Stimulated activated naive B cell treated with anti-CD40 and anti-IgM and Interleukin-4, amounts not matched to agents 10 μg/mL and 1 μg/mL and 100 μg/mL, for 72 hours (primary cell): ENCODE data around the gene FOXO3.
"Not testable (repeated sequence)": the region's sequence is repeated elsewhere in the genome, so short reads cannot be mapped to it uniquely, and the experiment has no call there.

Experiments
- ATAC-seq, 2 donors: fragments of 150-1000 bp; cut with Tn5 transposase; replicated peaks; 2 replicates each; pipeline ENCODE4 v1.10.0; 2021; ENCODE audit warnings: moderate library complexity in 1 of 2
- DNase-seq: peaks from one replicate; pipeline ENCODE4 v3.0.0; 2021
- H3K27ac Mint-ChIP-seq: one replicate; pipeline ENCODE4 v1.8.0; 2022; ENCODE audit warnings: mild to moderate bottlenecking, mixed read lengths
- H3K27me3 Mint-ChIP-seq, 2 donors: one replicate each; pipeline ENCODE4 v1.8.0; 2022; ENCODE audit warnings: mixed read lengths in 2 of 2
- H3K36me3 Mint-ChIP-seq, 2 donors: one replicate each; pipeline ENCODE4 v1.8.0; 2022; ENCODE audit warnings: mixed read lengths in 2 of 2, mild to moderate bottlenecking in 1 of 2
- H3K4me1 Mint-ChIP-seq, 2 donors: one replicate each; pipeline ENCODE4 v1.8.0; 2022; ENCODE audit warnings: mixed read lengths in 2 of 2, mild to moderate bottlenecking in 1 of 2
- H3K4me3 Mint-ChIP-seq, 2 donors: one replicate each; pipeline ENCODE4 v1.8.0; 2022; ENCODE audit warnings: mild to moderate bottlenecking in 2 of 2, mixed read lengths in 2 of 2, moderate library complexity in 1 of 2
- H3K9me3 Mint-ChIP-seq, 2 donors: one replicate each; pipeline ENCODE4 v1.8.0; 2022; ENCODE audit warnings: mixed read lengths in 2 of 2, mild to moderate bottlenecking in 1 of 2

FOXO3 gene

GRCh38 chr6:108561309-108561647, 561 bp downstream of the FOXO3 start:
- not testable (repeated sequence) for H3K9me3 Mint-ChIP-seq, DNase-seq, ATAC-seq, H3K27ac Mint-ChIP-seq
- Mint-ChIP-seq H3K4me3 (peak overlapping the region in 1 of 2 donors; percentile 82), H3K36me3 (peaks cover 12 to 17% of the 10 kb centered on the region in 2 donors), H3K27me3 (peaks cover 8 to 15% of the 10 kb centered on the region in 2 donors), H3K4me1 (peaks cover 35 to 56% of the 10 kb centered on the region in 2 donors)

- Mint-ChIP-seq H3K27me3 (peaks cover 8% of the 10 kb centered on the region in 2 donors), H3K36me3 (peaks cover 12 to 17% of the 10 kb centered on the region in 2 donors), H3K4me1 (peaks cover 30 to 58% of the 10 kb centered on the region in 2 donors), H3K9me3 (peaks cover 2 to 3% of the 10 kb centered on the region in 2 donors), H3K27ac (peak overlapping the region; percentile 91), H3K4me3 (peak overlapping the region; percentile 80 to 82)
- DNase-seq = peak; percentile 15
- ATAC-seq = no peak
These were observed 1.2 kb downstream of the FOXO3 start for GRCh38 chr6:108561742-108562502.

GRCh38 chr6:108562503-108562993, 1.8 kb downstream of the FOXO3 start:
- peaks cover 6 to 8% of the 10 kb centered on the region in 2 donors for H3K27me3 Mint-ChIP-seq
- peaks cover 2 to 3% of the 10 kb centered on the region in 2 donors for H3K9me3 Mint-ChIP-seq
- peaks cover 32 to 59% of the 10 kb centered on the region in 2 donors for H3K4me1 Mint-ChIP-seq
- peak overlapping the region; percentile 80 to 82 for H3K4me3 Mint-ChIP-seq
- peaks cover 12 to 17% of the 10 kb centered on the region in 2 donors for H3K36me3 Mint-ChIP-seq
- ATAC-seq (no peak), DNase-seq (no peak)
- H3K27ac Mint-ChIP-seq = peak overlapping the region; percentile 91

GRCh38 chr6:108563292-108563691, 2.6 kb downstream of the FOXO3 start:
- H3K27ac Mint-ChIP-seq = peak overlapping the region; percentile 91
- peaks cover 2 to 3% of the 10 kb centered on the region in 2 donors for H3K9me3 Mint-ChIP-seq
- peaks cover 12 to 21% of the 10 kb centered on the region in 2 donors for H3K36me3 Mint-ChIP-seq
- no peak overlapping the region for H3K4me3 Mint-ChIP-seq
- H3K27me3 Mint-ChIP-seq = peaks cover 6 to 8% of the 10 kb centered on the region in 2 donors
- no peak for DNase-seq
- peaks cover 34 to 64% of the 10 kb centered on the region in 2 donors for H3K4me1 Mint-ChIP-seq
- no peak for ATAC-seq

GRCh38 chr6:108564178-108564577, 3.5 kb downstream of the FOXO3 start:
- peaks cover 12 to 23% of the 10 kb centered on the region in 2 donors for H3K36me3 Mint-ChIP-seq
- peak overlapping the region; percentile 10 to 71 for H3K4me3 Mint-ChIP-seq
- ATAC-seq = peak in 1 of 2 donors; percentile 13
- DNase-seq = peak; percentile 34
- H3K27me3 Mint-ChIP-seq = peaks cover 6 to 8% of the 10 kb centered on the region in 2 donors
- peaks cover 2 to 3% of the 10 kb centered on the region in 2 donors for H3K9me3 Mint-ChIP-seq
- H3K27ac Mint-ChIP-seq = peak overlapping the region; percentile 87
- H3K4me1 Mint-ChIP-seq = peaks cover 35 to 66% of the 10 kb centered on the region in 2 donors

- Mint-ChIP-seq H3K27ac (peak overlapping the region; percentile 87), H3K36me3 (peaks cover 15 to 27% of the 10 kb centered on the region in 2 donors), H3K4me1 (peaks cover 36 to 70% of the 10 kb centered on the region in 2 donors), H3K4me3 (peak overlapping the region; percentile 37 to 69), H3K27me3 (peaks cover 6 to 8% of the 10 kb centered on the region in 2 donors), H3K9me3 (peaks cover 2 to 3% of the 10 kb centered on the region in 2 donors)
- DNase-seq (peak; percentile 72), ATAC-seq (peak; percentile 84 to 85)
These were observed 4.5 kb downstream of the FOXO3 start for GRCh38 chr6:108565091-108565766.

DNA sequence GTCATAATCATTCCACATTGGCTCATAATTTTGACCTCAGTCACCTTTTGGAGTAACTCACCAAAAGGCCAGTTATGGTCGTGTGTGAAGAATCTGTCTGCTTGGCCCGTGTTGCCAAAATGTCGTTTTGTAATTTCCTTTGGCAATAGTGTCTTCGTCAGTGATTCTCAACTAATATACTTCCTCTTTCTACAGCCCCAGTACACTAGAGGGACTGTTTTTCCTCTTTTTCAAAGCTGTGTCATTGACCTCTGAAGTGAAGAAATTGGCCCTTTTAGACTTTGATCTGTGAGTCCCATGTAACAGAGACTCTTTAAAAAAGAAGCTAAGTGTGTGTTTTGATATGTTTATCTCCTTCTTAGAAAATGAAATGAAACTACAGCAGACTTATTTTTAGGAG, 5.2 kb downstream of the FOXO3 start:
- Mint-ChIP-seq H3K36me3 (peaks cover 16 to 29% of the 10 kb centered on the region in 2 donors), H3K9me3 (peaks cover 2 to 3% of the 10 kb centered on the region in 2 donors), H3K27me3 (peaks cover 6 to 8% of the 10 kb centered on the region in 2 donors), H3K27ac (peak overlapping the region; percentile 87), H3K4me1 (peaks cover 36 to 70% of the 10 kb centered on the region in 2 donors), H3K4me3 (peak overlapping the region; percentile 17 to 69)
- ATAC-seq (peak; percentile 62), DNase-seq (peak; percentile 27)

GRCh38 chr6:108566406-108566805, 5.7 kb downstream of the FOXO3 start:
- peaks cover 6 to 8% of the 10 kb centered on the region in 2 donors for H3K27me3 Mint-ChIP-seq
- DNase-seq = no peak
- H3K9me3 Mint-ChIP-seq = peaks cover 2 to 3% of the 10 kb centered on the region in 2 donors
- peaks cover 36 to 70% of the 10 kb centered on the region in 2 donors for H3K4me1 Mint-ChIP-seq
- H3K36me3 Mint-ChIP-seq = peaks cover 18 to 34% of the 10 kb centered on the region in 2 donors
- no peak for ATAC-seq
- peak overlapping the region; percentile 87 for H3K27ac Mint-ChIP-seq
- H3K4me3 Mint-ChIP-seq = peak overlapping the region; percentile 17 to 69

DNA sequence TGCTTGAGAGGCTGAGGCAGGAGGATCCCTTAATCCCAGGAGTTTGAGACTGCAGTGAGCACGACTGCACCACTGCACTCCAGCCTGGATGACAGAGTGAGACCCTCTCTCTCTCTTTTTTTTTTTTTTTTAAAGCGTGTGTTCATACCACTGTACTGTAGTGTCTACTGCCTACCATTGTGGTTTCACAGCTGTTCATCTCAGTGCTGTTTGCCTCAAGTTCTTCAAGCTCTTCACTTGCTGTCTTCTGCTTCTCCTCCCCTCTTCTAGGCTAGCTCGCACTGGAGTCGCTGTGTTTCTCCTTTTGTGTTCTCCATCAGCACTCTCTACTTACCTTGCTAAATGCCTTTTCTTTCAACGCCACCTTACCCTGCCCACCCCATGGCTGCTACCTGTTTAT, 7.4 kb downstream of the FOXO3 start:
- Mint-ChIP-seq H3K27me3 (no peaks in the 10 kb centered on the region), H3K27ac (no peak overlapping the region), H3K36me3 (peaks cover 9 to 28% of the 10 kb centered on the region in 2 donors), H3K4me3 (no peak overlapping the region), H3K4me1 (peaks cover 23 to 53% of the 10 kb centered on the region in 2 donors), H3K9me3 (peaks cover 2 to 3% of the 10 kb centered on the region in 2 donors)
- DNase-seq (no peak), ATAC-seq (no peak)

GRCh38 chr6:108568551-108569305, 8.0 kb downstream of the FOXO3 start:
- ATAC-seq = no peak
- no peak for DNase-seq
- H3K27ac Mint-ChIP-seq = no peak overlapping the region
- no peaks in the 10 kb centered on the region for H3K27me3 Mint-ChIP-seq
- peaks cover 20 to 49% of the 10 kb centered on the region in 2 donors for H3K4me1 Mint-ChIP-seq
- no peaks in the 10 kb centered on the region for H3K9me3 Mint-ChIP-seq
- peaks cover 6 to 24% of the 10 kb centered on the region in 2 donors for H3K36me3 Mint-ChIP-seq
- H3K4me3 Mint-ChIP-seq = no peak overlapping the region

DNA sequence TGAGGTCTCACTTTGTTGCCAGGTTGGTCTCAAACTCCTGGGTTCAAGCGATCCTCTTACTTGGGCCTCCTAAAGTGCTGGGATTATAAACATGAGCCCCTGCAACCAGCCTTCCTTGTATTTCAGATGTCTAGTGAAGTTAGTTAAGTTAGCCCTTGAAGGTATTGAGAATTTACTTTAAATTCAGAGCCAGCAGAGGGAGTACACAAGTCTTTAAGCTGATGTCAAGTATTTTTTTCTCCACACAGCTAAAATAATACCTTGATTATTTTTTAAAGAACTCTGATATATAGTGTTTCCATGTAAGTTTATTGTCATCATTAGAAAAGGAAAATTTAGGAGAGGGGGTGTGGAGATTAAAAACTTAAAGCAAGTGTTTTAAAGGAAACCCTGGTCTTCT, 9.8 kb downstream of the FOXO3 start:
- ATAC-seq (no peak), DNase-seq (no peak)
- Mint-ChIP-seq H3K4me1 (peaks cover 16 to 32% of the 10 kb centered on the region in 2 donors), H3K27ac (no peak overlapping the region), H3K9me3 (no peaks in the 10 kb centered on the region), H3K27me3 (no peaks in the 10 kb centered on the region), H3K36me3 (peaks cover 6 to 24% of the 10 kb centered on the region in 2 donors), H3K4me3 (no peak overlapping the region)

- H3K4me1 Mint-ChIP-seq = peaks cover 20 to 31% of the 10 kb centered on the region in 2 donors
- peak overlapping the region; percentile 38 for H3K27ac Mint-ChIP-seq
These were observed 13.9 kb downstream of the FOXO3 start for GRCh38 chr6:108574457-108575141.

DNA sequence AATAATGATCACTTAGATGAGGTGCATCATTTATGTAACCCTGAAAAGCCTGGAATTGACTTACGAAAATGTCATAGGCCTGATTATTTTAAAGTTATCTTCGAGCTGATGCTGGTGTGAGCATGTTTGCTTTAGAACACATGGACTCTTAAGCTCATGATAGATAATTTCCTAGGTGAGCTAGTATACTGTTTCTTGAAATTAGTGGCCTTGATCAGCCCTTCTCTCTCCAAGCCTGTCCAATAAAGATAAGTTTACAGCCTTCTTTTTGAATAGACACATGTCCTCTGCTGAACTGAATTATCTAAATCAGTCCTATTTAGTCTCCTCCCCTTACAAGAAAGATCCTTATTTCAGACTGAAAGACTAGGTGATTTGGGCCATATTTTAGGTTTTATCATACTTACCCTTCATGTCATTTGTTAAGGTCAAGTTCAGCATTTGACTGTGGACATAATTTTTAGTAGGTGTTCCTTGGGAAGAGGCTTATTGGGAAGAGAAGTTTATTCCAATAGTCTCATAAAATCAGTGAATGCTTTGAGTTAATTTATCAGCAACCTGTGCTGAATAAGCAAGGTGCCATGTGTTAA, 15.3 kb downstream of the FOXO3 start:
- H3K27me3 Mint-ChIP-seq = no peaks in the 10 kb centered on the region
- H3K27ac Mint-ChIP-seq = no peak overlapping the region
- DNase-seq (no peak), ATAC-seq (no peak)
- no peak overlapping the region for H3K4me3 Mint-ChIP-seq
- H3K36me3 Mint-ChIP-seq = peaks cover 11 to 30% of the 10 kb centered on the region in 2 donors
- no peaks in the 10 kb centered on the region for H3K9me3 Mint-ChIP-seq
- peaks cover 24 to 35% of the 10 kb centered on the region in 2 donors for H3K4me1 Mint-ChIP-seq

More at GRCh38 chr6:108574457-108575141, 13.9 kb downstream of the FOXO3 start:
- no peaks in the 10 kb centered on the region for H3K27me3 Mint-ChIP-seq
- no peak overlapping the region for H3K4me3 Mint-ChIP-seq
- ATAC-seq (no peak), DNase-seq (no peak)
- H3K36me3 Mint-ChIP-seq = peaks cover 14 to 34% of the 10 kb centered on the region in 2 donors
- H3K9me3 Mint-ChIP-seq = no peaks in the 10 kb centered on the region
